Stimulated activated naive B cell treated with anti-CD40 and anti-IgM and Interleukin-4, amounts not matched to agents 10 μg/mL and 1 μg/mL and 100 μg/mL, for 72 hours (primary cell): ENCODE measurements around the gene ARL6IP5.

Source experiments
- ATAC-seq, 2 donors: fragments of 150-1000 bp; cut with Tn5 transposase; replicated peaks; 2 replicates each; pipeline ENCODE4 v1.10.0; 2021; ENCODE audit warnings: moderate library complexity in 1 of 2
- DNase-seq: peaks from one replicate; pipeline ENCODE4 v3.0.0; 2021
- H3K27ac Mint-ChIP-seq: one replicate; pipeline ENCODE4 v1.8.0; 2022; ENCODE audit warnings: mild to moderate bottlenecking, mixed read lengths
- H3K27me3 Mint-ChIP-seq, 2 donors: one replicate each; pipeline ENCODE4 v1.8.0; 2022; ENCODE audit warnings: mixed read lengths in 2 of 2
- H3K36me3 Mint-ChIP-seq, 2 donors: one replicate each; pipeline ENCODE4 v1.8.0; 2022; ENCODE audit warnings: mixed read lengths in 2 of 2, mild to moderate bottlenecking in 1 of 2
- H3K4me1 Mint-ChIP-seq, 2 donors: one replicate each; pipeline ENCODE4 v1.8.0; 2022; ENCODE audit warnings: mixed read lengths in 2 of 2, mild to moderate bottlenecking in 1 of 2
- H3K4me3 Mint-ChIP-seq, 2 donors: one replicate each; pipeline ENCODE4 v1.8.0; 2022; ENCODE audit warnings: mild to moderate bottlenecking in 2 of 2, mixed read lengths in 2 of 2, moderate library complexity in 1 of 2
- H3K9me3 Mint-ChIP-seq, 2 donors: one replicate each; pipeline ENCODE4 v1.8.0; 2022; ENCODE audit warnings: mixed read lengths in 2 of 2, mild to moderate bottlenecking in 1 of 2

Gene ARL6IP5

GRCh38 chr3:69137412-69137811, 52.7 kb downstream of the ARL6IP5 start:
- H3K36me3 Mint-ChIP-seq = no peaks in the 10 kb centered on the region
- no peak for ATAC-seq
- no peaks in the 10 kb centered on the region for H3K4me1 Mint-ChIP-seq
- H3K27me3 Mint-ChIP-seq = peaks cover 6 to 11% of the 10 kb centered on the region in 2 donors
- no peaks in the 10 kb centered on the region for H3K9me3 Mint-ChIP-seq
- DNase-seq = no peak
- no peak overlapping the region for H3K4me3 Mint-ChIP-seq
- H3K27ac Mint-ChIP-seq = no peak overlapping the region

- Mint-ChIP-seq H3K36me3 (no peaks in the 10 kb centered on the region), H3K27me3 (peaks cover 11 to 14% of the 10 kb centered on the region in 2 donors), H3K4me3 (no peak overlapping the region), H3K27ac (no peak overlapping the region), H3K9me3 (no peaks in the 10 kb centered on the region), H3K4me1 (peaks cover 0 to 6% of the 10 kb centered on the region in 2 donors)
- ATAC-seq = no peak
- no peak for DNase-seq
These were observed 56.6 kb downstream of the ARL6IP5 start for GRCh38 chr3:69141313-69141712.

DNA sequence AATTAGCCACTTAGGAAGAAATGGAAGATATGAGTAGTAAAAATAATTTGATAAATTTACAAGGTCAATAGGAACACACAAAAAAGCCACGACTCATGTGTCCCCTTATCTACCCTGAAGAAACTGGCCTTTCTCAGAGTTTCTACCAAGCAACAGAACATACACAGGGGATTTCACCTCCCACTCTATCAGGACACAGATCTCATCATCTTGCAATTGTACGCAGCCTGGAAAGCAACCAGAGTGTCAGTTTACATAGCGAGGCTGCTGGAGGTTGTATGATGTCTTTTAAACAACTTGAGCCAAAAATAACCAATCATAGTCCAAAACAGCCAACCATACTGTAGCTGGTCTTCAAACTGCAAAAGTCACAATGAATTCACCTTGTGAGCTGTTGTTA, 57.4 kb downstream of the ARL6IP5 start:
- no peak for DNase-seq
- Mint-ChIP-seq H3K27me3 (peaks cover 11 to 14% of the 10 kb centered on the region in 2 donors), H3K9me3 (no peaks in the 10 kb centered on the region), H3K27ac (no peak overlapping the region), H3K36me3 (no peaks in the 10 kb centered on the region), H3K4me1 (peaks cover 0 to 6% of the 10 kb centered on the region in 2 donors), H3K4me3 (no peak overlapping the region)
- ATAC-seq = no peak

DNA sequence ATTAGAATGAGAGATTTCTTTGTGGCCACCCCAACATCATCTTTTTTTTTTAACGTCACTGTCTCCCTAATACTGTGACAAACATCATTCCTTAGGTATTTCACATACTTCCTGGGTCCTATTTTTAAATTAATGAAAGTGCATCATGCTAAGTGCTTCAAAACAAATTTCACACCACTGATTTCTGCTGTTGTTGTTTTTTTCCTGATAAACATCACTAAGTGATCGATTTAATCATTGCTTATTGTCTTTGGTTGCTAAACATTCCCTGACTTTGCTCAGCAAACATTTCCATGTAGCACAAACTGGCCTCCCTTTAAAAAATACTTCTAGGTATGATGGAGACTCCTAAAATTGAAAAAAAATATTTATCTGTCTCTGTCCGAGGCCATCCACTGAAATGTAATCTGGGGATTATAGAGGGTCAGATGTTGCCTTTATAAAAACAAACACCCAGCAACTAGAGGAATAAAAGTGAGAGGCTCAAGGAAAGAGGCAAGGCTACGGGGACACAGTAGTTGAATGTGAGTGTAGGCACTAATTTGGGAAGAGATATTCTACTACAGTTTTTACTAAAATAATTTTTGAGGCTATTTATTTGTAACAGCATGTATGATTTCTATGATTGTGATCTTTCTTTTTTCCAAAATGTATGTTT, 58.2 kb downstream of the ARL6IP5 start:
- DNase-seq (no peak), ATAC-seq (no peak)
- Mint-ChIP-seq H3K4me1 (peaks cover 0 to 6% of the 10 kb centered on the region in 2 donors), H3K27ac (no peak overlapping the region), H3K9me3 (no peaks in the 10 kb centered on the region), H3K27me3 (peaks cover 11 to 14% of the 10 kb centered on the region in 2 donors), H3K36me3 (no peaks in the 10 kb centered on the region), H3K4me3 (no peak overlapping the region)

- Mint-ChIP-seq H3K9me3 (no peaks in the 10 kb centered on the region), H3K4me1 (peaks cover 0 to 6% of the 10 kb centered on the region in 2 donors), H3K27ac (no peak overlapping the region), H3K4me3 (no peak overlapping the region), H3K27me3 (peaks cover 11 to 14% of the 10 kb centered on the region in 2 donors), H3K36me3 (no peaks in the 10 kb centered on the region)
- ATAC-seq (no peak), DNase-seq (no peak)
These were observed 58.9 kb downstream of the ARL6IP5 start for GRCh38 chr3:69143612-69144011.

DNA sequence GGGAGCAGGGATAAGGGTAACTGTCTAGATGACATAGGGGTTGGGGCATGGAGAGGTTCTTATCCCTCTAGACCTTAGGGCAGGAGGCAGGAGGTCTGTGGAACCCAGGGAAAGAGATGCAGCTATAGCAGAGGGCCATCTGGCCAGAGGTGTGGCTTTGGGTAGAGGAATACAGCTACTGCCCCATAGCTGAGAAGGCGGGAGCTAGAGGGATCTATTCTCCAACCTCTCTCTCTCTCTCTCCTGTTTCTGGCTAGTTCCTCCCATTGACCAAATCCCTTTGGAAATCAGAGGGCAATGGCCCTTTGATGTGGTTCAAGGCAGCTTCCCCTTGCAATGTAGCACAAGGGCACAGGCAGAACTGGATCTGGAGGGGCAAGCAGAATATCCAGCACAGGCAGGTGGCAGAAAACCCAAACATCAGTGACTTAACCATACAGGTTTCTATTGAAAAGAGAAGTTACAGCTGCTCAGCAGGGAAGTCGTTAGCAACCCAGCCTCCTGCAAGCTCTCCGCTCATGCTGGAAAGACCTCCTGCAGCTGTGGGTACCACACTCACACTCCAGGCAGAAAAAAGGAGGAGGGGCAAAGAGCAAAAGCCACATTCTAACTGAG, 60.0 kb downstream of the ARL6IP5 start:
- peaks cover 0 to 6% of the 10 kb centered on the region in 2 donors for H3K4me1 Mint-ChIP-seq
- ATAC-seq (no peak), DNase-seq (no peak)
- H3K27me3 Mint-ChIP-seq = peaks cover 6 to 14% of the 10 kb centered on the region in 2 donors
- H3K9me3 Mint-ChIP-seq = no peaks in the 10 kb centered on the region
- H3K36me3 Mint-ChIP-seq = no peaks in the 10 kb centered on the region
- no peak overlapping the region for H3K27ac Mint-ChIP-seq
- H3K4me3 Mint-ChIP-seq = no peak overlapping the region

- no peak for DNase-seq
- ATAC-seq = no peak
- no peak overlapping the region for H3K4me3 Mint-ChIP-seq
- peaks cover 0 to 6% of the 10 kb centered on the region in 2 donors for H3K4me1 Mint-ChIP-seq
- H3K36me3 Mint-ChIP-seq = no peaks in the 10 kb centered on the region
- peaks cover 0 to 14% of the 10 kb centered on the region in 2 donors for H3K27me3 Mint-ChIP-seq
- H3K9me3 Mint-ChIP-seq = no peaks in the 10 kb centered on the region
- no peak overlapping the region for H3K27ac Mint-ChIP-seq
These were observed 61.0 kb downstream of the ARL6IP5 start for GRCh38 chr3:69145688-69146087.

DNA sequence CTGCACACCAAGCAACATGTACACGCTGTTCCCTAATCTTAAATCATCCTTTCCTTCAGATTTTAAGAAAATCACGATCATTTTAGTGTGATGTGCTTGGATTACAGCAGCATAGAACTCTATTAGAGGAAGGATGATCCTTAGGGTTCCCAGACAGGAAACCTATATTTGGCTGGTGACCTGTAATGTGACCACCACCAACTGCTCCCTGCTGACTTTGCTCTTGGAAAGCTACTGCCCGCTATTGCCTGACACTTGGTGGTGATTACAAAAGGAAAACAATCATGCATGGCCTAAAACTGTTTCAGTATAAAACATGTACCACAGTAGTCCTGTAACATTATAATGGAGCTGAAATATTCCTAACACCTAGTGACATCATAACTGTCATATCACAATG, 64.8 kb downstream of the ARL6IP5 start:
- no peak overlapping the region for H3K27ac Mint-ChIP-seq
- no peaks in the 10 kb centered on the region for H3K9me3 Mint-ChIP-seq
- DNase-seq (no peak), ATAC-seq (no peak)
- no peaks in the 10 kb centered on the region for H3K27me3 Mint-ChIP-seq
- H3K4me1 Mint-ChIP-seq = peaks cover 3 to 13% of the 10 kb centered on the region in 2 donors
- H3K4me3 Mint-ChIP-seq = no peak overlapping the region
- no peaks in the 10 kb centered on the region for H3K36me3 Mint-ChIP-seq
